Activated T-cell treated with anti-CD3 and anti-CD28 coated beads, Interleukin-2, amount 50 U/mL, for 4 hours (primary cell): Measurements from ENCODE around the gene CACNA1B. TPM values are rescaled to one million over a fixed set of nuclear protein-coding genes. Genes with fewer than 3 reads are reported as not detected.
"Not testable (repeated sequence)": the region's sequence is repeated elsewhere in the genome, so short reads cannot be mapped to it uniquely, and the experiment has no call there.

Experiments used
- ATAC-seq, 2 donors: fragments of 200-7000 bp; cut with Tn5 transposase; one replicate each; pipeline ENCODE4 v1.10.0; 2021
- DNase-seq: peaks from one replicate; pipeline ENCODE4 v3.0.0-alpha.2; 2020
- H3K27me3 Mint-ChIP-seq: one replicate; pipeline ENCODE4 v1.8.0; 2021; ENCODE audit warnings: low read depth, mixed read lengths
- H3K36me3 Mint-ChIP-seq: one replicate; pipeline ENCODE4 v1.8.0; 2022; ENCODE audit warnings: mixed read lengths; ENCODE audit not compliant: insufficient read depth
- H3K4me1 Mint-ChIP-seq: one replicate; pipeline ENCODE4 v1.8.0; 2021; ENCODE audit warnings: low read depth, mixed read lengths
- H3K4me3 Mint-ChIP-seq: one replicate; pipeline ENCODE4 v1.8.0; 2021; ENCODE audit warnings: mild to moderate bottlenecking, moderate library complexity, mixed read lengths
- H3K9me3 Mint-ChIP-seq: one replicate; pipeline ENCODE4 v1.8.0; 2021; ENCODE audit warnings: mixed read lengths
- total RNA-seq, 3 donors: library from RNA; stranded (reverse); gene quantifications; one replicate each; pipeline ENCODE4 v1.2.1, GENCODE V29; 2021

CACNA1B gene
- total RNA-seq, 3 donors from 2014 or later = 0.03 TPM; not detected in 2

DNA sequence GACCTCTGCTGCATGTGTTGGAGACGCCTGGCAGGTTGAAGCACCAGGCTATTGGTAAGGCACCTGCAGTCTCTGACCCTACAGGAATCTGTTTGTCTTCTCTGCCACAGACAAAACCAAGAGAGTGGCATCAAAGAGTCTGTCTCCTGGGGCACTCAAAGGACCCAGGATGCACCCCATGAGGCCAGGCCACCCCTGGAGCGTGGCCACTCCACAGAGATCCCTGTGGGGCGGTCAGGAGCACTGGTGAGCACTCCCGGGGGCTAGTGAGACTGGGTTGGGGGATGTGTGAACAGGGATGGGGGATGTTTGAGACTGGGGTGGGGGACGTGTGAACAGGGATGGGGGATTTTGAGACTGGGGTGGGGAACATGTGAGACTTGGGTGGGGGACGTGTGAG, 240.3 kb downstream of the CACNA1B start:
- H3K4me3 Mint-ChIP-seq = no peak overlapping the region
- no peak for DNase-seq
- no peaks in the 10 kb centered on the region for H3K4me1 Mint-ChIP-seq
- peaks cover 16% of the 10 kb centered on the region for H3K27me3 Mint-ChIP-seq
- H3K9me3 Mint-ChIP-seq = no peaks in the 10 kb centered on the region
- ATAC-seq = no peak
- H3K36me3 Mint-ChIP-seq = no peaks in the 10 kb centered on the region

DNA sequence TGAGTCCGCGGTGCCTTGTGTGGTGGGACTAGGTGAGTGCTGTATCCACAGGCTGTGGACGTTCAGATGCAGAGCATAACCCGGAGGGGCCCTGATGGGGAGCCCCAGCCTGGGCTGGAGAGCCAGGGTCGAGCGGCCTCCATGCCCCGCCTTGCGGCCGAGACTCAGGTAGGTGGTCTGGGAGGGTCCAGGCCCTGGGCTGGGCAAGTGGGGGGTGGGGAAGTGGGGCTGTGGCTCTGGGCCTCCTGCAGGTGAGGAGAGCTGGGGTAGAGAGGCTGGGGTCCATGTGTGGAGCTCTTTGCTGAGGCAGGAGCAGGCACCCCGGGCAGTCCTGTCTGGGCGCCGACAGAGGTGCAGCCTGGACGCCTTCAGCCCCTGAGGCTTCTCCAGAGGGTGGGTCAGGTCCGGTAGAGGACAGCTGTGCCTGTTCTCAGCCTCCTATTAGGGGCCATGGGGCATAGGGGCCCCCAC, 241.1 kb downstream of the CACNA1B start:
- H3K36me3 Mint-ChIP-seq = no peaks in the 10 kb centered on the region
- ATAC-seq = no peak
- peaks cover 12% of the 10 kb centered on the region for H3K27me3 Mint-ChIP-seq
- no peaks in the 10 kb centered on the region for H3K9me3 Mint-ChIP-seq
- no peaks in the 10 kb centered on the region for H3K4me1 Mint-ChIP-seq
- DNase-seq = no peak
- H3K4me3 Mint-ChIP-seq = no peak overlapping the region

DNA sequence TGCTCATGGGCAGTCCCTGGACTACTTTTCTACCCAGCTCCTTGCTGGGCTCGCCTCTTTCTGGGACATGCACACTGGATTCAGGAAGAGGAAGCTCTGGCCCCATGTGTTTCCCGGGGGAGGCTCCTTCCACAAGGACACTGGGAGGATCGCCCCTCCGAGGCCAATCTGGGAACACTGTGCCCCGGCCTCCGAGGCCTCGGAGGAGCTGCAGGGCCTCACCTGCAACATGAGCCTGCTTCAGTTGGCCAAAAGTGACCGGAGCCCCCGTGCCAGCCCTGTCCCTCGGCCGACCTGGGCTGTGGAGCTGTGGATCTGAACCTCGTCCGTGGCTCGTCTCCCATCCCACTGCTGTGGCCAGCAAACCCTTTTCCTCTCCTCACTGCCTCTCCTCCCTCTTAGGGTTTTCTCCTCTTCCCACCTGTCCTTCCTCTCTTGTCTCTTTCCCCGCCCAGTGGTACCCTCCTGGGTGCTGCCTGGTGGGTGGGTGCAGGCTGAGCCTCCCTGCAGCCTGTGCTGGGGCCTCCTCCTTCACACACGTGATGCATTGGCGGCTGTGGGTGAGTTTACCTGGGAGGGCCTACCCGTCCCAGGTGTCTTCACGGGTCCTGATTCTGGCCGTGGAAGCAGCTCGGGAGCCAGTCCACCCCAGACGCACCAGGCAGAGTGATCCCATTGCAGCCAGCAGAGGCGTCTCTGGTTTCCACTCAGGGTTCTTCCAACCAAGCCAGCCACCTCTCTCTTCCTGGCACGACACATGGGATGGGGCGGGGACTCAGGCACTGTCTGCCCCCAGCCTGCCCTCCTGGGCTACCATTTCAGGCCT, 241.8 kb downstream of the CACNA1B start:
- Mint-ChIP-seq H3K4me1 (no peaks in the 10 kb centered on the region), H3K36me3 (no peaks in the 10 kb centered on the region), H3K27me3 (peaks cover 12% of the 10 kb centered on the region), H3K4me3 (no peak overlapping the region), H3K9me3 (no peaks in the 10 kb centered on the region)
- ATAC-seq (no peak), DNase-seq (no peak)

- DNase-seq = no peak
- Mint-ChIP-seq H3K36me3 (no peaks in the 10 kb centered on the region), H3K9me3 (no peaks in the 10 kb centered on the region), H3K4me3 (no peak overlapping the region), H3K27me3 (peaks cover 12% of the 10 kb centered on the region), H3K4me1 (no peaks in the 10 kb centered on the region)
- ATAC-seq = no peak
These were observed 242.5 kb downstream of the CACNA1B start for GRCh38 chr9:138120072-138120471.

DNA sequence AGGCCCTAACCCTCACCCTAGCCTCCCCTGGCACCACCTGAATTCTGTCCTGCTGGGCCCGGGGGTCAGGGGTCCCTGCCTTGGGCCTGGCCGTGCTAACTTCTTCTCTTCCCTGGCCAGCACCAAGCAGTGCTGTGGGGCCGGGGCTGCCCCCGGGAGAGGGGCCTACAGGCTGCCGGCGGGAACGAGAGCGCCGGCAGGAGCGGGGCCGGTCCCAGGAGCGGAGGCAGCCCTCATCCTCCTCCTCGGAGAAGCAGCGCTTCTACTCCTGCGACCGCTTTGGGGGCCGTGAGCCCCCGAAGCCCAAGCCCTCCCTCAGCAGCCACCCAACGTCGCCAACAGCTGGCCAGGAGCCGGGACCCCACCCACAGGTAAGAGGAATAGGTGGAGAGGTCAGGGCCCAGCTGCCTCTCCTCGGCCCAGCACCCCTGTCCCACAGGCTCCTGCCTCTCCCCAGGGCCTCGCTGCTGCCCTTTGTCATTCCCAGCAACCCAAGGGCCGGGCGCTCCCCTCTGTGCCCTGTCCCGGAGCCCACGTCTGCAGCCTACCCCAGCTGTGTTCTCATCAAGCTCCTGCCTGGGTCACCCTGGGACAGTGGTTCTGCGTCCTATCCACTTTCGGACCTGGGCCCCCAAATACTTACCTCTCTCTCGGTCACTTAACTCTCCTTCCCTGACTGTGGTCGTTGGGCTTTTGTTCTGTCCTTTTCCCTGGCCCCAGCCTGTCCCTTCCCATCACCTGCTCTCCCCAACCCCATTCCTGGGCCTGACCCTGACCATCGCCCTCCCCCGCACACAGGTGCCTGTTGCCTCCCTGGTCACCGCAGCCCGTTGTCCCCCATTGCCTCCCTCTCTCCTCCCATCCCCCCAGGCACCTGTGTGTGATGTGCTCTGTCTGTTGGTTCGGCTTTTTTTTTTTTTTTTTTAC, 243.2 kb downstream of the CACNA1B start:
- no peaks in the 10 kb centered on the region for H3K9me3 Mint-ChIP-seq
- ATAC-seq (no peak), DNase-seq (no peak)
- no peaks in the 10 kb centered on the region for H3K4me1 Mint-ChIP-seq
- H3K4me3 Mint-ChIP-seq = no peak overlapping the region
- H3K27me3 Mint-ChIP-seq = peaks cover 12% of the 10 kb centered on the region
- no peaks in the 10 kb centered on the region for H3K36me3 Mint-ChIP-seq

DNA sequence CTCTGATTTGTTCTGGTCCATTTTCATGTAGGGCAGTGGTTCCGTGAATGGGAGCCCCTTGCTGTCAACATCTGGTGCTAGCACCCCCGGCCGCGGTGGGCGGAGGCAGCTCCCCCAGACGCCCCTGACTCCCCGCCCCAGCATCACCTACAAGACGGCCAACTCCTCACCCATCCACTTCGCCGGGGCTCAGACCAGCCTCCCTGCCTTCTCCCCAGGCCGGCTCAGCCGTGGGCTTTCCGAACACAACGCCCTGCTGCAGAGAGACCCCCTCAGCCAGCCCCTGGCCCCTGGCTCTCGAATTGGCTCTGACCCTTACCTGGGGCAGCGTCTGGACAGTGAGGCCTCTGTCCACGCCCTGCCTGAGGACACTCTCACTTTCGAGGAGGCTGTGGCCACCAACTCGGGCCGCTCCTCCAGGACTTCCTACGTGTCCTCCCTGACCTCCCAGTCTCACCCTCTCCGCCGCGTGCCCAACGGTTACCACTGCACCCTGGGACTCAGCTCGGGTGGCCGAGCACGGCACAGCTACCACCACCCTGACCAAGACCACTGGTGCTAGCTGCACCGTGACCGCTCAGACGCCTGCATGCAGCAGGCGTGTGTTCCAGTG, 244.0 kb downstream of the CACNA1B start:
- no peak for ATAC-seq
- no peaks in the 10 kb centered on the region for H3K36me3 Mint-ChIP-seq
- no peaks in the 10 kb centered on the region for H3K4me1 Mint-ChIP-seq
- DNase-seq = no peak
- no peak overlapping the region for H3K4me3 Mint-ChIP-seq
- H3K27me3 Mint-ChIP-seq = peaks cover 12% of the 10 kb centered on the region
- H3K9me3 Mint-ChIP-seq = no peaks in the 10 kb centered on the region

DNA sequence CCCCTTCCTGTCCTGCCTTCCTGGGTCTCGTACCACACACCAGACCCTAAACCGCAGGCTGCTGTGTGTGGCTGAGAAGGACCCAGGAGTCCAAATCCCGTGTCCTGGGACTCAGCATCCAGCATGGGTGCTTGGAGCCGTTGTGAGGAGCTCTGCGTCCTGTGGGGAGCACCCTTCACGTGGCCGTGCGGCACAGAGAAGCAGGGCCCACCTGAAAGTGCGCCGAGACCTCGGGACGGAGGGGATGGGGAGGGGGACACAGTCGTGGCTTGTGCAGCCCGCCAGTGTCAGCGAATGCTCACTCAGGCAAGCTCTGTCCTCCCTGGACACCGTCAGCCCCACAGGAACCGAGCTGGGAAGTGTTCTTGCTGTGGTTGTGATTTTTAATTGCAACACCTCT, 244.6 kb downstream of the CACNA1B start:
- H3K4me1 Mint-ChIP-seq = no peaks in the 10 kb centered on the region
- H3K27me3 Mint-ChIP-seq = peaks cover 8% of the 10 kb centered on the region
- no peak overlapping the region for H3K4me3 Mint-ChIP-seq
- H3K9me3 Mint-ChIP-seq = no peaks in the 10 kb centered on the region
- no peak for ATAC-seq
- H3K36me3 Mint-ChIP-seq = no peaks in the 10 kb centered on the region
- no peak for DNase-seq

- H3K4me1 Mint-ChIP-seq = no peaks in the 10 kb centered on the region
- H3K36me3 Mint-ChIP-seq = no peaks in the 10 kb centered on the region
- H3K27me3 Mint-ChIP-seq = peaks cover 4% of the 10 kb centered on the region
- ATAC-seq (no peak), DNase-seq (no peak)
- no peaks in the 10 kb centered on the region for H3K9me3 Mint-ChIP-seq
- H3K4me3 Mint-ChIP-seq = no peak overlapping the region
These were observed 245.1 kb downstream of the CACNA1B start for GRCh38 chr9:138122676-138123075.

GRCh38 chr9:138123086-138123485, 245.5 kb downstream of the CACNA1B start:
- no peaks in the 10 kb centered on the region for H3K9me3 Mint-ChIP-seq
- no peak for ATAC-seq
- no peaks in the 10 kb centered on the region for H3K4me1 Mint-ChIP-seq
- H3K27me3 Mint-ChIP-seq = peaks cover 3% of the 10 kb centered on the region
- no peaks in the 10 kb centered on the region for H3K36me3 Mint-ChIP-seq
- DNase-seq = no peak
- no peak overlapping the region for H3K4me3 Mint-ChIP-seq

- not testable (repeated sequence) for DNase-seq, ATAC-seq, H3K4me1 Mint-ChIP-seq, H3K4me3 Mint-ChIP-seq, H3K36me3 Mint-ChIP-seq, H3K27me3 Mint-ChIP-seq, H3K9me3 Mint-ChIP-seq
These were observed 248.7 kb downstream of the CACNA1B start for GRCh38 chr9:138126090-138126857.

DNA sequence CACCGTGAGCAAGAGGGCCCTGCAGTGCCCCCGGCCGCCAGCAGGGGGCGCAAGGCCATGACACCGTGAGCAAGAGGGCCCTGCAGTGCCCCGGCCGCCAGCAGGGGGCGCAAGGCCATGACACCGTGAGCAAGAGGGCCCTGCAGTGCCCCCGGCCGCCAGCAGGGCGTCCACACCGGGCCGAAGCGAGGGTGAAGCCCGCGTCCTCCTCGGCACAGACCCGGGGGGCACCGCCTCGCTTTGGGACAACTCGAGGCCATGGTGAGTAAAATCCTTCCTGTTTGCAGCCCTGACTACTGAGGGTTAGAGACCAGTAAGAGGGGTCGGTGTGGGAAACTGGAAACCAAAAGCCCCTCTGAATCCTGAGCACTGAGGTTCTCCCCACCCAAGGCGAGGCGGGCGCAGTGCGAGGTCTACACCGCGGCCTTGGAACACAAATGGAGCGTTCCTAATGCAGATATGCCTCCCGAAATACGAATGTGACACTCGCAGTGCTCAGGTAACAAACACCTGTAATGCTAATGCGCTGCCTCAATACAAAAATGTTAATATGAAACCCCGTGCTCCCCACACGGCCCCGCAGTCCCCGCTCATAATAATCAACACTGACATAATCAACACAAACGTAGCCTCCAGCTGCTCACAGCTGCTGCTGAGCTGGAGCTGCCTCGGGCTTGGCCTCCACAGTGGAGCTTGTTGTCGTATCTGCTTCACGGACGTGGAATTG, 249.4 kb downstream of the CACNA1B start:
- not testable (repeated sequence) for H3K36me3 Mint-ChIP-seq, H3K27me3 Mint-ChIP-seq, H3K4me1 Mint-ChIP-seq, H3K9me3 Mint-ChIP-seq, H3K4me3 Mint-ChIP-seq, DNase-seq
- ATAC-seq = peak in 1 of 2 donors; percentile 43

DNA sequence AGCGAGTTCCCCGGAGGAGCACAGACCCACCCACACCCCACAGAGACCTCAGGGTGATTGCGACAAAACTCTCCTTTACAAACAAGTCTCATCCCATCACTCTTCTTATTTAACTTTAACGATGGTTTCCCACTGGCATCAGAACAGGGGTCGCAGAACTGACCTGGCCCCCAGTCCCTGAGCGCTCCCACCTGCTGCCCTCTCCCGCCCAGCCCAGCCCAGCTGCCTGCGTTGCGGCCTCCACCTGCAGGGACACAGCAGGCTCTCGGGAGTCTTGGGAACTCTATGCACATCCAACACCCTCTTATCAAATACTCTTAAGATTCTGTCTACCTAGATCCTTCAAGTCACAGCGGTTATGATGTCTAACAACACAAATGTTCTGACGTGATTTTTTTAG, 250.4 kb downstream of the CACNA1B start:
- H3K4me3 Mint-ChIP-seq, DNase-seq, H3K27me3 Mint-ChIP-seq, H3K36me3 Mint-ChIP-seq, H3K9me3 Mint-ChIP-seq, ATAC-seq, H3K4me1 Mint-ChIP-seq: not testable (repeated sequence)

DNA sequence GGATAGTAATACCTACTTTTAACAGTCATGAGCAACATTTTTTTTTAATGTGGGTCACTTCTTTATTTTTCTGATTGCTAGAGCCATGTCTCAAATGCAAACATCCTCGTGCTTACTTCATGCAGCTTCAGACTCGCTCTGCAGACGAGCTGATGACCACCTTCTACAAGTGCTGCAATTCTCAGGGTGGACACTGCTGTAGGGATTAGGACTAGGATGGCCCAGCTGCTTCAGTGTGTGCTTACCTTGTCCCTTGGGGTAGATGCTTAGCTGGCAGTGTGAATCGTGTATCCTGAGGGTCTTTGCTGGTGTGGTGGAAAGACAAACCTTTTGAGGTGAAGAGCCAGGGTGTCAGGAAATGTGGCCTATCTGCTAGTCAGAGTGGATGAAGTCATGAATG, 251.7 kb downstream of the CACNA1B start:
- not testable (repeated sequence) for DNase-seq, H3K36me3 Mint-ChIP-seq, H3K27me3 Mint-ChIP-seq, H3K4me3 Mint-ChIP-seq, H3K4me1 Mint-ChIP-seq, H3K9me3 Mint-ChIP-seq
- peak in 1 of 2 donors; percentile 33 for ATAC-seq
